Small intestine (tissue), 7 donors: ENCODE data around the gene CRHBP. TPM values are rescaled to one million over a fixed set of nuclear protein-coding genes. Genes with fewer than 3 reads are reported as not detected.

Experiments used
- DNase-seq, 2 donors: peaks; one replicate each; pipeline versions ENCODE4 v3.0.0 to v3.0.0-alpha.2; 2013
- FAIRE-seq: peaks from 2 replicates; lab custom pipeline; 2012; peaks lifted over from hg19 to GRCh38; lab: Jason Lieb, UNC
- H3K27ac ChIP-seq, 3 donors: one replicate each; pipeline ENCODE4 v1.5.1; 2013; ENCODE audit warnings: low read length in 2 of 3, mild to moderate bottlenecking in 2 of 3, control low read depth in 1 of 3, inconsistent platforms in 1 of 3, low read depth in 1 of 3, moderate library complexity in 1 of 3
- H3K27me3 ChIP-seq, 3 donors: one replicate each; pipeline ENCODE4 v1.6.1; 2013; ENCODE audit warnings: low read length in 3 of 3, inconsistent platforms in 1 of 3; ENCODE audit not compliant: control insufficient read depth in 3 of 3, insufficient read depth in 3 of 3
- H3K36me3 ChIP-seq, 3 donors: one replicate each; pipeline ENCODE4 v1.6.1; 2013; ENCODE audit warnings: low read length in 3 of 3, inconsistent platforms in 1 of 3, low read depth in 1 of 3, mild to moderate bottlenecking in 1 of 3, moderate library complexity in 1 of 3; ENCODE audit not compliant: control insufficient read depth in 3 of 3, insufficient read depth in 2 of 3
- H3K4me1 ChIP-seq, 3 donors: one replicate each; pipeline ENCODE4 v1.6.1; 2013; ENCODE audit warnings: low read length in 2 of 3, inconsistent platforms in 1 of 3, low read depth in 1 of 3, mild to moderate bottlenecking in 1 of 3, moderate library complexity in 1 of 3; ENCODE audit not compliant: control insufficient read depth in 3 of 3, insufficient read depth in 2 of 3
- H3K4me3 ChIP-seq, 3 donors: one replicate each; pipeline ENCODE4 v1.5.1; 2013; ENCODE audit warnings: low read length in 3 of 3, control low read depth in 1 of 3, inconsistent platforms in 1 of 3, low read depth in 1 of 3, mild to moderate bottlenecking in 1 of 3, moderate library complexity in 1 of 3
- H3K9me3 ChIP-seq, 2 donors: one replicate each; pipeline ENCODE4 v1.6.1; 2013; ENCODE audit warnings: low read depth in 1 of 2, low read length in 1 of 2; ENCODE audit not compliant: control insufficient read depth in 2 of 2, insufficient read depth in 1 of 2
- WGBS, 3 donors: extraction: QIAGEN DNeasy Blood & Tissue Kit; methylation state at CpG; one replicate each; pipeline ENCODE4 v1.1.7; 2013; 5-methylcytosine and 5-hydroxymethylcytosine counted together
- polyA plus RNA-seq, 4 donors: library from polyadenylated mRNA; stranded (reverse) in 3 of 4; unstranded in 1 of 4; fragments of 200-250 nt in 3 of 4; fragments of 120-200 nt in 1 of 4; gene quantifications; one replicate each; pipeline versions ENCODE4 v1.2.1 to v1.2.3, GENCODE V29; 2013
- donor health status: healthy with polysubstance abuse.
- donor health status: control.
- donor health status: control.
- donor health status: Bipolar disorder and iron deficiency.
- donor health status: healthy.

CRHBP gene
- polyA plus RNA-seq, 4 donors = 0.19 to 1.1 (median 0.78) TPM; not detected in 1

DNA sequence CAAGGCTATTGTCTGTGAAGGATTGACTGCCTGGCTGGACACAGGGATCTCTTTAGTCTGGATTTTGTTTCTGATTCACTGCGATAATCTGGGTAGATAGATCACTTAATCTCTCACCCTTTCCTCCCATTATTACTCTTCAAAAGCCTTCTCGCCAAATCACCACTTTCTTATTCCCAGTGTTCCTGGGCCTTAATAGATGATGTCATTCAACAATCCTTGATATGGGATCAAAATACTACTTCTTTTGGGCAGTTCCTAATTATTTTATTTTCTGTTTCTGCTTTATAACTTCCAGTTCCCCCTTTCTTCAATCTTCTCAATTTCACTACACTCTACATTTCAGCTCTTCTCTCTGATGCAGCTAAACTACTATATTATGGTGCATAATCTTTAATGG is 6.8 kb upstream of the CRHBP start:
- DNase-seq (no peak), FAIRE-seq (no peak)
- Histone ChIP-seq H3K9me3 (no peaks in the 10 kb centered on the region), H3K4me3 (no peak overlapping the region), H3K27me3 (peaks cover 0 to 2% (median 0%) of the 10 kb centered on the region in 3 donors), H3K4me1 (no peaks in the 10 kb centered on the region), H3K36me3 (no peaks in the 10 kb centered on the region), H3K27ac (no peak overlapping the region)
- WGBS, 3 donors = 90% methylated on average over 2 of the region's 2 CpGs

DNA sequence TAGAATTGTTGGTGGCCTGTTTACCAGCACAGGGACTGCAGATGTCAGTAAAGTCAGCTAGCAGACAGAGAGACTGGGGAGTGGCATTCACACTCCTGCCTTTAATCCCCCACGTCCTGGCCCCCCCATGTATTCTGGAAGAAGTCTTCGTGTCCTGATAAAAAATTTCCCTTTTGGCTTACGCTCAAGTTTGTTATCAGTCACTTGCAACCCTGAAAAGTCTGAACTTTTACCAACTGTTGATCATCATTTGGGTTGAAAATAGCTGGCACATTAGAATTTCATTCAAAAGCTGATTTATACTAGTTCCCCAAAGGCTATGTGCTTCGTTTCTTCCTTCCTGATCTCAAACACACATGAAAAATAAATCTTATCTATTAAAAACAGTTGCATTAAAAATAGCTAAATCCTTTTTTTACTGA is 5.8 kb upstream of the CRHBP start:
- Histone ChIP-seq H3K4me1 (no peaks in the 10 kb centered on the region), H3K4me3 (no peak overlapping the region), H3K27me3 (peaks cover 0 to 3% (median 2%) of the 10 kb centered on the region in 3 donors), H3K9me3 (no peaks in the 10 kb centered on the region), H3K27ac (no peak overlapping the region), H3K36me3 (no peaks in the 10 kb centered on the region)
- no peak for DNase-seq
- WGBS, 3 donors = 38 to 51% (median 48%) methylated on average over 4 of the region's 4 CpGs
- FAIRE-seq = no peak

DNA sequence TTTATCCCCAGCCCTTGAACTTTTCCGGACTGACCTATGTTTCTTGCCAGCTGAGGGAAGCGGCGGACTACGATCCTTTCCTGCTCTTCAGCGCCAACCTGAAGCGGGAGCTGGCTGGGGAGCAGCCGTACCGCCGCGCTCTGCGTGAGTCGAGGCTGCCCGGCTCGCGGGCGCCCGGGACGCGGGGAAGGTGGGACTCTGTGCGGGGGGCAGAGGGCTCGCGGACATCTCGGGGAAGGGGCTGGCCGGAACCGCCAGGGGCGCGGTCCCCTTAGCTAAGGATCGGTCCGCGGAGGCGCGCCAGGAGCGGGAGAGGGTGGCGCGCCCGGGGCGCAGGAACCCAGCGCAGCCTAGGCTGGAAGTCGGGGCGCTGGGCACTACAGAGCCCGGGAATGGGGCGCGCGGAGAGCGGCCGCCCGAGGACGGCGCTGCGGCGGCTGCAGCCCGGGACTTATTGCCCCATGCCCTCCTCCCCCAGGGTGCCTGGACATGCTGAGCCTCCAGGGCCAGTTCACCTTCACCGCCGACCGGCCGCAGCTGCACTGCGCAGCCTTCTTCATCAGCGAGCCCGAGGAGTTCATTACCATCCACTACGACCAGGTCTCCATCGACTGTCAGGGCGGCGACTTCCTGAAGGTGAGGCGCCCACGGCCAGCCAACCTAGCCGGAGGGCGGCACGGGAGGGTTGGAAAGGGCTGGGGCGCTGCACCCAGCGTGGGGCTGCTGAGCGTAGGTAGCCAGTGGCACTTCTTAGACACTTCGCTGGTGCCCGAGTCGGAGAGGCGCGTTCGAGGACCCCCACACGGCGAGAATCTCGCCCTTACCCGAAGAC is 922 bp downstream of the CRHBP start:
- DNase-seq (peak in 1 of 2 donors; percentile 45), FAIRE-seq (no peak)
- no peaks in the 10 kb centered on the region for H3K36me3 ChIP-seq
- H3K27me3 ChIP-seq = peaks cover 6 to 37% (median 19%) of the 10 kb centered on the region in 3 donors
- 2 to 8% (median 6%) methylated on average over 64 to 81 of the region's 81 CpGs for WGBS, 3 donors
- peaks cover 0 to 9% (median 0%) of the 10 kb centered on the region in 3 donors for H3K4me1 ChIP-seq
- H3K27ac ChIP-seq = no peak overlapping the region
- no peaks in the 10 kb centered on the region for H3K9me3 ChIP-seq
- H3K4me3 ChIP-seq = no peak overlapping the region

DNA sequence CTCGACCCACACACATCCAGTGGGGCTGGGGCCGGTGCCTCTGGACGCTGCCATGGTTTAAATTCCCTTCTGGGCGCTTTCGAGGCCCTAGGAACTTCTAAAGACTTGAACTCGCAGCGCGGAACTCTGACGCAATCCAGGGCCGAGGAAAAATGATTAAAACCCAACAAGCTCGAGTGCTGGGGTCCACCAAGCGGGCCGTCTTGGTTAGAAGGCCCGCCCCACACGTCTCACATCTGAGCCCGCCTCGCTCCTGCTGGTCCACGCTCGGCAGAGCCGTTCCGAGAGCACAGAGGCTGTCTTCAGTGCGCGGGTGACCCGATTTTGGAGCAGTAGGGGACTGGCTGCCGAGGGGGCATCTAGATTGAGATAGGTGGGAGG is 1.5 kb downstream of the CRHBP start:
- Histone ChIP-seq H3K4me1 (peaks cover 0 to 11% (median 0%) of the 10 kb centered on the region in 3 donors), H3K9me3 (no peaks in the 10 kb centered on the region), H3K27ac (peak overlapping the region in 1 of 3 donors; percentile 20), H3K36me3 (no peaks in the 10 kb centered on the region), H3K4me3 (no peak overlapping the region), H3K27me3 (peaks cover 6 to 37% (median 19%) of the 10 kb centered on the region in 3 donors)
- DNase-seq (peak in 1 of 2 donors; percentile 8), FAIRE-seq (no peak)
- 13 to 26% (median 15%) methylated on average over 25 of the region's 25 CpGs for WGBS, 3 donors

DNA sequence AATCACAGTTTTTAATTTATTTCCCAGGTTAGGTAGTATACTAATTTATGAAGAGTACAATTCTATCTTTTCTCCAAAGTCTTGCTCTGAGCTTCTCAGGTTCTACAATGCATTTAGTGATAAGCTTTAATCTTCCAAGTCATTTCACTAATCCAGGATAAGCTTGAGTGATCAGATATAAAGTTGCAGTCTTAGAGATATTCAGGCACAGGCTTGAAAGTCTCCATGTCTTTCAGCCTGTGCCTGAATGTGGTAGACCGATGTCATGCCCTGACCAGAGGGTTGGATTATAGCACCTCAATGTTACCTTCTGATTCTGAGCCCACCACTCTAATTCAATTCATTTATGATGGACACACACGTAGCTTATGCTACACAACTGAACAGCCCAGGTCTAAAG is 3.2 kb downstream of the CRHBP start:
- FAIRE-seq (no peak), DNase-seq (no peak)
- no peaks in the 10 kb centered on the region for H3K36me3 ChIP-seq
- no peak overlapping the region for H3K27ac ChIP-seq
- H3K4me3 ChIP-seq = no peak overlapping the region
- peaks cover 6 to 37% (median 19%) of the 10 kb centered on the region in 3 donors for H3K27me3 ChIP-seq
- whole genome bisulfite sequencing, 3 donors = 72 to 84% (median 76%) methylated on average over 2 of the region's 2 CpGs
- H3K4me1 ChIP-seq = peaks cover 0 to 11% (median 0%) of the 10 kb centered on the region in 3 donors
- H3K9me3 ChIP-seq = no peaks in the 10 kb centered on the region

DNA sequence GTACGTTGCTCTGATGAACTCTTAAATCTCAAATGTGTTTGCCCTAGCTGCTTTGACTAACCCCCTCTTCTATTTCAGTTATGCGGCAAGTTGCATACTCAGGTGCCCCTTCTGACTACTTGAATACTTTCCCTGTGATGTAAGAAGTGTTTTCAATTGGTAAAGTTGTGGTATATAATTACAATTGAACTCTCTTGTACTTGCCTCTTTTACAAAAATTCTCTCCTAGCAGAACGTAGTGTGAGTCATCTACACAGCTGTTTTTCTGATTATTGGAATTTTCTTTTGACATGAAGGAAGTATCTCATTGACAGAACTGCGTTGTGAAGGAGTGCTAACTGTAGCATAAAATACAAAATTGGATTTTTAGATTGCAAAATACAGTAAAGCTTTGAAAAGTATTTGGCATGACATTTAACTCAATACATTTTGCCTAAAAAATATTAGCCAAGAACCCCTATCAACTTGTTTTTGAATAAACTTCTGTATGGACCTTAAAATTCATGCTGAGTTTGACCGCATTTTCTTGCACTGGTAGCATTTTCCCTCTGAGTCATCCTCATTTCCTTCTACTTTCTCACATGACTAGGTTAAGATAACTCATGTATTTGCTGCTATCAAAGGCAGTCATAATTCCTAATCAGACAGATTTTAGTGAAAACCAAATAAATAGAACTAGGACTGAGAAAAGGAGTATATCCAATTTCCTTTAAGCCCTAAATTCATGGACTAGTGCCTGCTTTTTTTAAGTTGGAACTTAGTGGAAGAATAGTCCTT is 6.3 kb downstream of the CRHBP start:
- DNase-seq = peak in 1 of 2 donors; percentile 35
- H3K27me3 ChIP-seq = peaks cover 0 to 16% (median 7%) of the 10 kb centered on the region in 3 donors
- WGBS, 3 donors = 64 to 79% (median 69%) methylated on average over 5 of the region's 5 CpGs
- no peaks in the 10 kb centered on the region for H3K9me3 ChIP-seq
- H3K4me1 ChIP-seq = peaks cover 0 to 8% (median 0%) of the 10 kb centered on the region in 3 donors
- no peaks in the 10 kb centered on the region for H3K36me3 ChIP-seq
- no peak overlapping the region for H3K27ac ChIP-seq
- no peak overlapping the region for H3K4me3 ChIP-seq
- no peak for FAIRE-seq

DNA sequence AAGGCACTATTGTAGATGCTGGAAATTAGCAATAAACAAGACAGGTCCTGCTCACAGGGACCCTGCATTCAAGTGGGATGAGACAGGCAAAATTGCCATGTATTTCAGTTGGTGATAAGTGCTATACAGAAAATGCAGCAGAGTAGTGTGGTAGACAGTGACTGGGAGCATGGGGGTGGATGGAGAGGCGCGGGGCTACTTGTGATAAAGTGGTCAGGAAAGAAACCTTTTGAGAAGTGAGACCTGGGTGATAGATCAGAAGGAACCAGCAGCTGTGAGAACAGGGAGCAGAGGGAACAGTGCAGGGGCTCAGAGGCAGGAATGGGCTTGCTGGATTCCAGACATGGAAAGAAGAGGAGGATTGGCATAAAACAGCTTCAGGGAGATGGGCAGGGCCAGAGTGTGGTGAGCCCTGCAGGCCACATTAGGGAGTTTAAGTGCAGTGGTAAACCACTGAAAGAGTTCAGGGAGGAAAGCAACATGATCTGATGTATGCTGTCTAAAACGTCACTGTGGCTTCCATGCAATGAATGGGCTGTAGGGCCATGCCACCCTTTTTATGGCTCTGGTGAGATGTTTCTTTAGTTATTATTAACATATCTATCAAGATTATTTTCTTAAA is 7.3 kb downstream of the CRHBP start:
- DNase-seq (no peak), FAIRE-seq (no peak)
- Histone ChIP-seq H3K36me3 (no peaks in the 10 kb centered on the region), H3K4me3 (no peak overlapping the region), H3K4me1 (peaks cover 0 to 4% (median 0%) of the 10 kb centered on the region in 3 donors), H3K27me3 (peaks cover 0 to 7% (median 3%) of the 10 kb centered on the region in 3 donors), H3K27ac (no peak overlapping the region), H3K9me3 (no peaks in the 10 kb centered on the region)
- WGBS, 3 donors = 63 to 75% (median 69%) methylated on average over 3 of the region's 3 CpGs

DNA sequence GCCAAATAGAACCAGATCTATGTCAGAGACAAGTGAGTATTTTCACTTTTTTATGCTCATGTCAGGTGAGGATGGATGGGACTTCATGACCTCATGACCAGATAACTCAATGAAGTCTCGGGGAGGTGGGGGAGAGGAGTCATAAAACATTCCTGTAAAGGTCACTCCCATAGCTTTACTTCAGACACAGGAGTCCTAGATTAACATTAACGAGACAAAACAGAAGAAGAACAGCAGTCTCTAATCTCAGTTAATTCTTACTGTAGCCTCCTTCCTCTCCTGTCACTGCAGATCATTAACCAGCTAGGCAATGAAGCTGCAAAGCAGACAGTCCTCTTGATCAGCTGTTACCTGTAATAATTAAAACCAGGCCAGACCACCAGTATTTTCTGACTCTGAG is 11.2 kb downstream of the CRHBP start:
- no peak for FAIRE-seq
- no peaks in the 10 kb centered on the region for H3K9me3 ChIP-seq

More for the DNA sequence above, 11.2 kb downstream of the CRHBP start:
- no peaks in the 10 kb centered on the region for H3K4me1 ChIP-seq
- H3K27ac ChIP-seq = no peak overlapping the region
- no peaks in the 10 kb centered on the region for H3K27me3 ChIP-seq
- H3K4me3 ChIP-seq = no peak overlapping the region
- 14 to 36% (median 36%) methylated on average over 2 of the region's 2 CpGs for WGBS, 3 donors
- no peaks in the 10 kb centered on the region for H3K36me3 ChIP-seq
- DNase-seq = peak in 1 of 2 donors; percentile 41
